HUDEP-2 (cell line): ENCODE measurements around the gene JAK1.

Source experiments
- DNase-seq, 76 experiments: peaks; one replicate each; lab custom pipeline; 2025; ENCODE audit not compliant: unreplicated experiment in 76 of 76; lab: John Stamatoyannopoulos, UW

Gene JAK1

GRCh38 chr1:64873576-64873975 is 92.8 kb downstream of the JAK1 start:
- no peak for DNase-seq

GRCh38 chr1:64872067-64872466 is 94.3 kb downstream of the JAK1 start:
- DNase-seq = no peak

GRCh38 chr1:64871256-64871655 is 95.1 kb downstream of the JAK1 start:
- no peak for DNase-seq

GRCh38 chr1:64867266-64867665 is 99.1 kb downstream of the JAK1 start:
- DNase-seq = no peak

- no peak for DNase-seq
Observed at GRCh38 chr1:64866689-64867088, 99.7 kb downstream of the JAK1 start.

GRCh38 chr1:64865105-64865757 is 101.1 kb downstream of the JAK1 start:
- DNase-seq = peak in 1 of 76 experiments; percentile 1

GRCh38 chr1:64864018-64864940 is 102.1 kb downstream of the JAK1 start:
- DNase-seq = peak in 74 of 76 experiments; percentile 16 to 99 (median 87)

- DNase-seq = no peak
Observed at GRCh38 chr1:64861611-64862010, 104.7 kb downstream of the JAK1 start.

GRCh38 chr1:64857347-64857746 is 109.0 kb downstream of the JAK1 start:
- no peak for DNase-seq

- DNase-seq = no peak
Observed at GRCh38 chr1:64856553-64856952, 109.8 kb downstream of the JAK1 start.

GRCh38 chr1:64855557-64855956 is 110.8 kb downstream of the JAK1 start:
- no peak for DNase-seq

- no peak for DNase-seq
Observed at GRCh38 chr1:64854674-64855073, 111.7 kb downstream of the JAK1 start.

- DNase-seq = no peak
Observed at GRCh38 chr1:64851664-64852063, 114.7 kb downstream of the JAK1 start.

GRCh38 chr1:64850846-64851245 is 115.5 kb downstream of the JAK1 start:
- DNase-seq = no peak

- no peak for DNase-seq
Observed at GRCh38 chr1:64849942-64850341, 116.4 kb downstream of the JAK1 start.

- DNase-seq = no peak
Observed at GRCh38 chr1:64848803-64849202, 117.5 kb downstream of the JAK1 start.

GRCh38 chr1:64848136-64848535 is 118.2 kb downstream of the JAK1 start:
- DNase-seq = no peak

GRCh38 chr1:64847666-64848065 is 118.7 kb downstream of the JAK1 start:
- no peak for DNase-seq

- no peak for DNase-seq
Observed at GRCh38 chr1:64846573-64847430, 119.5 kb downstream of the JAK1 start.

GRCh38 chr1:64845831-64846425 is 120.4 kb downstream of the JAK1 start:
- DNase-seq = no peak

- DNase-seq = no peak
Observed at GRCh38 chr1:64844609-64845008, 121.7 kb downstream of the JAK1 start.
